ENCODE results near the gene TRERF1.

Gene TRERF1

GRCh38 chr6:42390228-42390934 is 61.3 kb downstream of the TRERF1 start:
- DNase-seq: peak; percentile 56

- no peak for DNase-seq
Measured at GRCh38 chr6:42389736-42390135, 62.0 kb downstream of the TRERF1 start.

GRCh38 chr6:42388046-42388445 is 63.7 kb downstream of the TRERF1 start:
- no peak for DNase-seq

- DNase-seq: peak; percentile 44
Measured at GRCh38 chr6:42387336-42387735, 64.4 kb downstream of the TRERF1 start.

- DNase-seq: no peak
Measured at GRCh38 chr6:42385339-42385738, 66.4 kb downstream of the TRERF1 start.

- DNase-seq: no peak
Measured at GRCh38 chr6:42383421-42384205, 68.1 kb downstream of the TRERF1 start.

- DNase-seq: no peak
Measured at GRCh38 chr6:42381850-42382249, 69.9 kb downstream of the TRERF1 start.

- DNase-seq: no peak
Measured at GRCh38 chr6:42380228-42380979, 71.3 kb downstream of the TRERF1 start.

GRCh38 chr6:42378536-42378935 is 73.2 kb downstream of the TRERF1 start:
- DNase-seq: no peak

GRCh38 chr6:42378125-42378524 is 73.6 kb downstream of the TRERF1 start:
- peak; percentile 18 for DNase-seq

- no peak for DNase-seq
Measured at GRCh38 chr6:42375007-42375635, 76.6 kb downstream of the TRERF1 start.

GRCh38 chr6:42374018-42374669 is 77.6 kb downstream of the TRERF1 start:
- no peak for DNase-seq

- no peak for DNase-seq
Measured at GRCh38 chr6:42372699-42373098, 79.0 kb downstream of the TRERF1 start.

GRCh38 chr6:42370323-42370985 is 81.3 kb downstream of the TRERF1 start:
- DNase-seq: no peak

GRCh38 chr6:42369568-42369967 is 82.2 kb downstream of the TRERF1 start:
- no peak for DNase-seq

GRCh38 chr6:42368181-42368580 is 83.5 kb downstream of the TRERF1 start:
- peak; percentile 71 for DNase-seq

GRCh38 chr6:42367353-42368011 is 84.2 kb downstream of the TRERF1 start:
- DNase-seq: peak; percentile 10

- DNase-seq: no peak
Measured at GRCh38 chr6:42366999-42367352, 84.8 kb downstream of the TRERF1 start.

GRCh38 chr6:42366011-42366705 is 85.6 kb downstream of the TRERF1 start:
- no peak for DNase-seq

- DNase-seq: no peak
Measured at GRCh38 chr6:42365021-42365420, 86.7 kb downstream of the TRERF1 start.

Data from stimulated activated CD4-positive, alpha-beta T cell treated with anti-CD3 and anti-CD28 coated beads, Interleukin-4, amount 100 ng/mL, for 1 hour (primary cell).